Endothelial cell of umbilical vein (primary cell): ENCODE data around the gene ATG7.

ENCODE experiments used
- FOS ChIP-seq: IDR thresholded peaks from 2 replicates; pipeline ENCODE4 v1.6.1; 2011; ENCODE audit warnings: mild to moderate bottlenecking, low read length, moderate library complexity, borderline replicate concordance; ENCODE audit not compliant: insufficient read depth
- MYC ChIP-seq: IDR thresholded peaks from one replicate; pipeline ENCODE4 v1.6.1; 2011; ENCODE audit warnings: mild to moderate bottlenecking, low read depth, low read length
- POLR2A ChIP-seq: IDR thresholded peaks from 2 replicates; pipeline ENCODE4 v1.6.1; 2012; ENCODE audit warnings: low read depth, mild to moderate bottlenecking, control low read depth, low read length
- POLR2AphosphoS5 ChIP-seq: IDR thresholded peaks from 2 replicates; pipeline ENCODE4 v1.6.1; 2012; ENCODE audit warnings: low read depth, mild to moderate bottlenecking, control low read depth, low read length, moderate library complexity; ENCODE audit not compliant: insufficient read depth
- TF ChIP-seq, protein P1 (sequence below), 2 donors: IDR thresholded peaks; 1 replicate in 1 of 2; 2 replicates in 1 of 2; pipeline ENCODE4 v1.5.1; 2011; ENCODE audit warnings: low read length in 2 of 2, mild to moderate bottlenecking in 2 of 2, moderate library complexity in 2 of 2, control low read depth in 1 of 2, inconsistent platforms in 1 of 2, low read depth in 1 of 2; ENCODE audit not compliant: insufficient read depth in 1 of 2; ENCODE audit errors: extremely low read depth in 1 of 2

DNA sequence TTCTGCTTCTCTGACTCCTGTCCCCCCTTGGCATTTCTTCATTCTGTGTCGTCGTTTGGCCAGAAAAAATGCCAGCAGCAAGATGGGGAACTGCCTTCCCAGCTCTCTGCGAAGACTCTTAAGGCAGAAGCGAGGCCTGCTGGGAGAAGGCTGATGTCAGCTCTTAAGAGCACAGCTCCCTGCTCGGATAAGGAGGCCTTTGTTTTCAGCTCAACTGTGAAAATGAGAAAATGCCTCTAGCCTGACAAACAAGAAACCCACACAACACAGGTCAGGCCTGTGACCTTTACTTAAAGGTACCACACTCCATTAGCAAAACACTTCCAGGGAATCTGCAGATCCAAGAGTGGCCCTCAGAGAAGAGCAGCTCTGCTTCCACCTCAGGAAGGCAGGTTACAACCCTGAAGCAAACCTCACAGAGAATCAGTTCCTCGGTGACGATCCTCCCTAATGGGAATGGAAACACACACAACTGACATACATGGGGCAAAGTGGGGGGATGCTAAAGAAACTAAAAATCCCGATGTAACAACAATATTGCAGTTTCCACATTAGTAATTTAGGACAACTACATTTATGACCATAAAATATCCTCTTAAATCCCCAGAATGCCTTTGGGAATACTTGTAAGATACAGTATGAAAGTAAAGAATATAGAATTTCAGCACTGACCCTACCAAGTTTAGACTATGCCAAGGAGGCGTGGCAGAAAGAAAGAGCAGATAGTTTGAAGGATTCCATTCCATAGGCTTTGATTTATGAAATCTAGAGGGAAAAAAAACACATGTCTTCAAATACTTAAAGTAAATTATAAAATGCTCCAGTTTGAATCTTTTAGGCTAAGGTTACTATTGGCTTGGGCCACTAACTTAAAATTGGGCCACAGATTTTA, 319.4 kb downstream of the ATG7 start:
- TF ChIP-seq, protein P1, sequence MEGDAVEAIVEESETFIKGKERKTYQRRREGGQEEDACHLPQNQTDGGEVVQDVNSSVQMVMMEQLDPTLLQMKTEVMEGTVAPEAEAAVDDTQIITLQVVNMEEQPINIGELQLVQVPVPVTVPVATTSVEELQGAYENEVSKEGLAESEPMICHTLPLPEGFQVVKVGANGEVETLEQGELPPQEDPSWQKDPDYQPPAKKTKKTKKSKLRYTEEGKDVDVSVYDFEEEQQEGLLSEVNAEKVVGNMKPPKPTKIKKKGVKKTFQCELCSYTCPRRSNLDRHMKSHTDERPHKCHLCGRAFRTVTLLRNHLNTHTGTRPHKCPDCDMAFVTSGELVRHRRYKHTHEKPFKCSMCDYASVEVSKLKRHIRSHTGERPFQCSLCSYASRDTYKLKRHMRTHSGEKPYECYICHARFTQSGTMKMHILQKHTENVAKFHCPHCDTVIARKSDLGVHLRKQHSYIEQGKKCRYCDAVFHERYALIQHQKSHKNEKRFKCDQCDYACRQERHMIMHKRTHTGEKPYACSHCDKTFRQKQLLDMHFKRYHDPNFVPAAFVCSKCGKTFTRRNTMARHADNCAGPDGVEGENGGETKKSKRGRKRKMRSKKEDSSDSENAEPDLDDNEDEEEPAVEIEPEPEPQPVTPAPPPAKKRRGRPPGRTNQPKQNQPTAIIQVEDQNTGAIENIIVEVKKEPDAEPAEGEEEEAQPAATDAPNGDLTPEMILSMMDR (IDR thresholded peaks at IDR 0.05; ENCODE audit: extremely low read depth in 1 of 2, insufficient read depth in 1 of 2, low read depth in 1 of 2, low read length in 2 of 2) = no peak
- TF ChIP-seq FOS = no peak
- no peak for TF ChIP-seq POLR2A
- TF ChIP-seq POLR2AphosphoS5 = no peak
- no peak for TF ChIP-seq MYC
